OCI-M2 (cell line): Measurements from ENCODE around the gene SAMD11.
"Not testable (repeated sequence)": the region's sequence is repeated elsewhere in the genome, so short reads cannot be mapped to it uniquely, and the experiment has no call there.

Experiments used
- DNase-seq: peaks from one replicate; lab custom pipeline; 2025; ENCODE audit not compliant: unreplicated experiment; lab: John Stamatoyannopoulos, UW

The SAMD11 gene, protein sequence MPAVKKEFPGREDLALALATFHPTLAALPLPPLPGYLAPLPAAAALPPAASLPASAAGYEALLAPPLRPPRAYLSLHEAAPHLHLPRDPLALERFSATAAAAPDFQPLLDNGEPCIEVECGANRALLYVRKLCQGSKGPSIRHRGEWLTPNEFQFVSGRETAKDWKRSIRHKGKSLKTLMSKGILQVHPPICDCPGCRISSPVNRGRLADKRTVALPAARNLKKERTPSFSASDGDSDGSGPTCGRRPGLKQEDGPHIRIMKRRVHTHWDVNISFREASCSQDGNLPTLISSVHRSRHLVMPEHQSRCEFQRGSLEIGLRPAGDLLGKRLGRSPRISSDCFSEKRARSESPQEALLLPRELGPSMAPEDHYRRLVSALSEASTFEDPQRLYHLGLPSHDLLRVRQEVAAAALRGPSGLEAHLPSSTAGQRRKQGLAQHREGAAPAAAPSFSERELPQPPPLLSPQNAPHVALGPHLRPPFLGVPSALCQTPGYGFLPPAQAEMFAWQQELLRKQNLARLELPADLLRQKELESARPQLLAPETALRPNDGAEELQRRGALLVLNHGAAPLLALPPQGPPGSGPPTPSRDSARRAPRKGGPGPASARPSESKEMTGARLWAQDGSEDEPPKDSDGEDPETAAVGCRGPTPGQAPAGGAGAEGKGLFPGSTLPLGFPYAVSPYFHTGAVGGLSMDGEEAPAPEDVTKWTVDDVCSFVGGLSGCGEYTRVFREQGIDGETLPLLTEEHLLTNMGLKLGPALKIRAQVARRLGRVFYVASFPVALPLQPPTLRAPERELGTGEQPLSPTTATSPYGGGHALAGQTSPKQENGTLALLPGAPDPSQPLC

DNA sequence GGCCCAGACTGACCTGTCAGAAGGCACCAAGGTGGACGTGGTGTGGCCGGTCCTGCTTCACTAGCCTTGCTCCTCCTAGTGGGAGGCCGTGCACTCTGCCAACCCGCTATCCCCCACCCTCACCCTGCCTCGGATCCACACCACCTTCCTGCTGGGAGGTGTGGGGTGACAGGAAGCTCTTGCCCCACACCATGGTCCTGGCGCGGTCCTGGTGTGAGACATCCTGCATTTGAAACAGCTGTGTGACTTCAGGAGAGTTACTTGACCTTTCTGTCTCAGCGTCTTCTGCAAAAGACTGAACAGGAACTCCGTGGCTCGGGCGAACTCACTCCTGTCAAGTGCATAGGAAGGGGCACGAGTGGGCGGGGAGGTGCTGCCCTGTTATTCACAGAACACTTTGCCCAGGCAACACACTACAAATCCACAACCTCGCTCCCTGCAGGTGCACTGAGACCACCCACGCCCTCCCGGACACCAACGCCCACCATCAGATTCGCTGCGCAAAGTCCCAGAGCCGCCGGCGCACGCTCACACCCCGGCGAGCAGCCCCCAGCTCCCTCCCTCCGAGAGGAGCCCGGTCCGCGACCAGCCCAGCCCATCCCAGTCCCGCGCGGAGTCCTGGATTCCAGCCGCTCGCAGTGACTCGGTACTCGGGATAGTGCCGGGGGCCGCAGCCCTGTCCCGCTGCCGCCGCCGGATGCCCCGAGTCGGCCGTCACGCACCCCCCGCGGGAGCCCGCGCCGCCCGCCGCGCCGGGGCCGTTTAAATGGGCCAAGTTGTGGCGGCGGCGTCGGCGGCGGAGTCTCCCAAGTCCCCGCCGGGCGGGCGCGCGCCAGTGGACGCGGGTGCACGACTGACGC is at the start of gene SAMD11:
Gene SAMD11 (plus strand): TSS at position 793 of the 860 bp plus-strand sequence. CDS start 509 bp downstream, outside the sequence.
- DNase-seq, result no peak

DNA sequence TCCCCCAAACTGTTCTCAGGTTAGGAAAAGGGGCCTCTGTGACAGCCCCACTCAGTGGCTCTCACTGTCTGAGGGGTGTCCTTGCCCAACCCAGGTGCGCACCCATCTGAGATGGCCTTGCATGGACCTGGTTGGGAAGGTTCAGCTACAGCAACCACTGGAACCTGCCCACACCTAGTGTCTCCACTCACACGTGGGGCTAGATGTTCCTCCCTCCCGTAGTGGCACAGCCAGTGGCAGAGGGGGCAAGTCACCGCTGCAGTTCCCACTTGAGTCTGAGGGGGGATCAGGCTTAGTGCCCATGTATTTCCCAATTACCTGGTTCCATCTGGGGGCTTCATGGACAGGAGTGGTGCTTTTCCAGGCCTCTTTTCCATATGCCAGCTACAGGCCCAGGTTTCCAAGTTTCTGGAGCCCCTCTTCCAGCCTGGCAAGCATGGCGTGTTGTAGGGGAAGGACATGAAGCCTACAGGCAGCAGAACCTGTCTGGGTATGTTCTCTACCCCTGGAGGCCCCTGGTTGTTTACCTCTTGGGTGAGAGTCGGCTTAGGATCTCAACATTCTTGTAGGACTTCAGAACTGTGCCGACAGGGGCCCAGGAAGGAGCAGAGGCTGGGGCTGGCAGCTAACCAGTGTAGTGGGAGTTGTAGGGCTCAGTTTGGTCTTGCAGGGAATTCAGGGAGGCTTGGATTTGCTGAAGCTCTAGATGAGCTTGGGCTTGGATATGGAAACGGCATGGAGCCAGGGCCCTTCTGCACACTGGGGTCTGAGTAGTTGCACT is 47.1 kb upstream of the SAMD11 start:
- DNase-seq, result not testable (repeated sequence)

DNA sequence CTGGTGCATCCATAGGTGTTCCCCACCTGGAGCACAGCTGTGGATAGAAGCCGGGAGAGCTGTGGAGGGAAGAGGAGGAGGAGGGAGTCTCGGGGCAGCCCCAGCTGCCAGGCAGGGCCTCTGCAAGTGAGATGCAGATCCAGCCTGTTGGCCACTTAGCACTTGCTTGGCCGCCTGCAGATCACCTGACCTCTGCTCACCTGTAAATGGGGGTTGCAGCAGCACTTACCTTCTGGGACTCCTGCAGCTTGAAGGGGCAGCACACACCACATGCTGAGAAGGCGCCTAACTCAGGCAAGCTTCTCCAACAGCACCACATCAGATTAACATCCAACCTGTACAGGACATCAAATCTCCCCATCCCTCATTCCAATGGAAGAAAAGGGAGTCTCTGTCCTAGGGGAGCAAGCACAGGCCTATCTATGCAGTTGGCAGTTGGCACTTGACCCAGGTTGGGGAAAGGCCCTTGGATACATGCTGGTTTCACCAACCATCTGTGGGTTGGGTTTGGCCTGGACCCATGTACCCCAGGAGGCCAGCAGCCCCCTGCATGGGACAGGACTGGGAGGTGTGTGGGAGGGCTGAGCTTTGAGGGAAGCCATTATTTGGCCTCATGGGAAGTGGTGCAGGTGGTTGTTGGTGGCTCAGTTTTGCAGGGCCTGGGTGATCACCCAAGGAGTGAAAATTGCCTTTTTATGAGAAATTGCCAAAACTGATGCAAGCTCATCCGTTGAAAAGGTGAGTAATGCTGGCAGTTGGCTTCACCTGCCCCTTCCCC is 46.3 kb upstream of the SAMD11 start:
- DNase-seq, result not testable (repeated sequence)

- DNase-seq, result not testable (repeated sequence)
Observed at GRCh38 chr1:880511-880910, 43.2 kb upstream of the SAMD11 start.

- DNase-seq, result not testable (repeated sequence)
Observed at GRCh38 chr1:880915-881314, 42.8 kb upstream of the SAMD11 start.

DNA sequence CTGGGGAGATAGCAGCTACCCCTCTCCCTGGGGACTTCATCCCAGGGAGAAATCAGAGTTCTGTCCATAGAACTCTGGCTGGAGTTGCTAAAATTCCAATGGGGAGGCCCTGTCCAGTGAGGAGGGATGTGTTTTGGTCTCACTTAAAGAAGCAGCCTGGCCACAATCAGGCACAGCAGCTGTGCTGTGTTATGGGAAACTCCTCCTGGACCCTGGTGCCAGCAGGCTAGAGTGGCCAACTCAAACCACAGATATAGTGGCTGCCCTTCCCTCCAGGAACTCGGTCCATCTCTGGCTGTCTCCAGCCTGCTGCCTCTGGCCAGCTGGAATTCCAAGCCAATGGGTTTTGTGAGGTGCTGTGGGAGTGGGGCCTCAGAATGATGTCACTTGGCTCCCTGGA is 37.4 kb upstream of the SAMD11 start:
- no peak for DNase-seq

DNA sequence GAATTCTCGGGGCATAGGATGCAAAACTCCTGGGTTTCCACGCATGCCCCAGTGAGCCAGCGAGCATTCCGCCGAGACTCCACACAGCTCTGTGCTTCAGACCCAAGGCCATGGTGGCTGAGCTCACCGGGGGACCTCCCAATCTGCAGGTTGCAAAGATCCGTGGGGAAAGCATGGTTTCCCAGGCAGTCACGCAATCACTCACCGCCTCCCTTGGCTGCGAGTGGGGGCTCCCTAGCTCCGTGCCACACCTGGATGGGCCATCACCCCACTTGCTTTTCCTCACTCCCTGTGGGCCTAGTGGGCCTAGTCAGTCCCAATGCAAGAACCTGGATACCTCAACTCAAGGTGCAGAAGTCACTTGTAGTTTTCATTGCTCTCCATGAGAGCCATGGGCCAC is 37.0 kb upstream of the SAMD11 start:
- no peak for DNase-seq

GRCh38 chr1:888297-888696 is 35.4 kb upstream of the SAMD11 start:
- DNase-seq, result no peak

- not testable (repeated sequence) for DNase-seq
Observed at GRCh38 chr1:889774-890173, 33.9 kb upstream of the SAMD11 start.

DNA sequence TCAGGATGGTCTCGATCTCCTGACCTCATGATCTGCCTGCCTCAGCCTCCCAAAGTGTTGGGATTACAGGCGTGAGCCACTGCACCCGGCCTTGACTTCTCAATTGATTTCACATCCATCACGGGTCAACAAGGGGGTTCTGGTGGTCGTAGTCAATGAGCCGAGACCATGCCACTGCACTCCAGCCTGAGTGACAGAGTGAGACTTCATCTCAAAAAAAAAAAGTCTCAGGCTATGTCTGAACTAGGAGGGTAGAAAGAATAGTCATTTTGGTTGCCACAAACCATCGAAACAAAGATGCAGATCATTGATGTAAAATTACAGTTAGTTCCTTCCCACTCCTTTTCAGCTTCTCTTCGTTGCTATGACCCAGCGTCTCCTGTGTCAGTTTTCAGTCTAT is 33.5 kb upstream of the SAMD11 start:
- DNase-seq, result not testable (repeated sequence)

DNA sequence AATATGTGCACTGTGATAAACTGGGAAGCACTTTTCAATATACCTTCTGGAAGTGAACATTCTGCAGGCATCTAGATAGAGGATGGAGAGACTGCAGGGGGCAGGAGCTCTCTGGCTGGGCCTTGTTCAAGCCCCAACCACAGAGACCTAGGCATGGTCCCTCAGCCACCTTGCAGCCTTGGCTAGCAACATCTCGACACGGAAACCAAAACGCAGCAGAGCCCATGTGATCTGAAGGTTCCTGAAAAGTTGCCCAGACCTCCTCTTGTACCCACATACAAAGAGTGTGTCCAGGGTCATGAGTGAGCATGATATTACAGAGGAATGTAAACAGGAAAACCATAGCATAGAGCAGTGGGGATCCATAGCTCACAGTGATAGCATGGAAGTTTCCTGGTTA is 33.1 kb upstream of the SAMD11 start:
- no peak for DNase-seq

GRCh38 chr1:897226-897625 is 26.5 kb upstream of the SAMD11 start:
- DNase-seq, result no peak

DNA sequence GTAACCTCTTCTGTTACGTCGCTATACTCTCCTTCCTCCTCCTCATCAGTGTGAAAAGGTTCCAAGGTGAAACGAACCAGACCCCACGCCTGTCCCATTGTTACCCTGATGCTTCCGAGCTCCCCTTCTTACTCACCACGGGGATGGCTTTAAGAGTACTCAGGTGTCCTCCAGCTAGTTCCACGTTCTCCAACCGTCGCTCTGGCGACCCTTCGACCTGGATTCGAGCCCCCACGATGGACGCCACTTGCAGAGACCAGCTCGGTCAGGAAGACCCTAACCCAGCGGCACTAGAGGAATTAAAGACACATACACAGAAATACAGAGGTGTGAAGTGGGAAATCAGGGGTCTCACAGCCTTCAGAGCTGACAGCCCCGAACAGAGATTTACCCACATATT is 25.8 kb upstream of the SAMD11 start:
- not testable (repeated sequence) for DNase-seq

DNA sequence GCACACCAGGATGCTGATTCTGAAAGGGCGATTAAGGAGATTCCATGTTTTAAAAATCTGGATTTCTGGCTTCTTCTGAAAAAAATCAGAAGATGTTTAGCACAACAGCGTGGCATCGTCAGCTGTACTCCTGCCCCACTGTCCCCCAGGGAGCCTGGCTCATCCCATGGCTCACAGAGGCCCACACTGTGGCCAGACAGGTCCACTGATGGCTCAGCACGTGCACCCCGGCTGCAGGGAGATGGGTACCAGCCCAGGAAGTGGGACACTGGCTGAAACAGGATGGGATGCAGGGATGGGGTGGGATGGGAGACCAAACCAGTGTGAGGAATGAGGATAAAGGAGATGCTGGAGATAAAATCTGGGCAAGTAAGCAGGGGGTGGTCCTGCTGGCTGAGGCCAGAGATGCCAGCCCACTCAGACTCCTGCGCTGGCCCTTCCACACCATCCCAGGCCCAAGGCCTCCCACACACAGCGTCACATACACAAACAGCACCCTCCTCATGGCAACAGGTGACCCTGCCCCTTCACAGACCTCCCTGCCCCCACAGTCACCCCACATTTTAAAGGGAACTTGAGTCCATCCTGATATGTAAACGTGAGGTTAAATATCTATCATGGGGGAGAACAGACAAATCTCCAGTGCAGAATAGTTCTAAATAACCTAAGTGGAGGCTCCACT is 23.9 kb upstream of the SAMD11 start:
- DNase-seq, result no peak

DNA sequence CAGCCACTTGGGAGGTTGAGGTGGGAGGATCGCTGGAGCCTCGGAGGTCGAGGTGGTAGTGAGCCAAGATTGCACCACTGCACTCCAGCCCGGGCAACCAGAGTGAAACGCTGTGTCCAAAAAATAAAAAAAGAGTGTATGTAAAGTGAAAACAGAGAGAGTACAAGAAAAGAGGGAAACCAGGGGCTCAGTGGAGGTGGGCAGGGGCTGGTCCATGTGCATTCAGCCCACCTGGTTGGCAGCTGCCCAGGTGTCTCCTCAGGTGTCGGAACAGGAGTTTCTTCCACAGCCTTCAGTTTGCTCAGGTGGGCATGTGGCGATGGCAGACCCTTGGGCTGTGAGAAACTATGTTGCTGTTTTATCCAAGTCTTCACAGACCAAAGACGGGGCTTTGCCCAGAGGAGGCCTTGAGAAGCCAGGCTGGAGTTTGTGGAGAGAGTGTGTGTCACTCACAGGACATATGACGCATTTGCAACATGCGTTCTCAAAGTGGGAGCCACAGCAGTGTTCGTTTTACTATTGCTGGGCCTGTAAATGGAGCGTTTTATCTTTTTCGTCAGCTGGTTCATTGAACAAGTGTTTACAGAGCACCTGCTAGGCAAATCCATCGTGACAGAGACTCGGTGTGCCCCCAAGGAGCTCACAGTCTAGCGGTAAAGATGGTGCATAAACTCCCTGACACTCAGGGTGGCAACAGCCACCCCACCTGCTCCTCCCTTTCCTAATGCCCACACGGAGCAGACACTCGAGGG is 22.4 kb upstream of the SAMD11 start:
- DNase-seq, result no peak

DNA sequence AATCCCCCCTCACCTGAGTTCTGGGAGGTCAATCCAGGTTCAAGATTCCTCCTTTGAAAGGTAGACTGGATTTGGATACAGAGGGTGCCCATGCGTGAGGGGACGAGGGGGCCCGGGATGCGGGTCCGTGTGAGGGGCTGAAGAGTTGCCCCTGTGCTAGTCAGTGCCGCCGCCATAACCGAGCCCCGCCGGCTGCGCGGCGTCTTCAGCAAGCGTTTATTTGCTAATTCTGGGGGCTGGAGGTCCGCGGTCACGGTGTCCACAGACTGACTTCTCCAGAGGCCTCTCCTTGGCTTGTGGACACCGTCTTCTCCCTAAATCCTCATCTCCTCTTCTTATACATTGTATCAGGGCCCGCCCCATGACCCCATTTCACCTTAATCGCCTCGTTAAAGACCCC is 20.9 kb upstream of the SAMD11 start:
- DNase-seq, result no peak

- no peak for DNase-seq
Observed at GRCh38 chr1:903305-903704, 20.4 kb upstream of the SAMD11 start.

DNA sequence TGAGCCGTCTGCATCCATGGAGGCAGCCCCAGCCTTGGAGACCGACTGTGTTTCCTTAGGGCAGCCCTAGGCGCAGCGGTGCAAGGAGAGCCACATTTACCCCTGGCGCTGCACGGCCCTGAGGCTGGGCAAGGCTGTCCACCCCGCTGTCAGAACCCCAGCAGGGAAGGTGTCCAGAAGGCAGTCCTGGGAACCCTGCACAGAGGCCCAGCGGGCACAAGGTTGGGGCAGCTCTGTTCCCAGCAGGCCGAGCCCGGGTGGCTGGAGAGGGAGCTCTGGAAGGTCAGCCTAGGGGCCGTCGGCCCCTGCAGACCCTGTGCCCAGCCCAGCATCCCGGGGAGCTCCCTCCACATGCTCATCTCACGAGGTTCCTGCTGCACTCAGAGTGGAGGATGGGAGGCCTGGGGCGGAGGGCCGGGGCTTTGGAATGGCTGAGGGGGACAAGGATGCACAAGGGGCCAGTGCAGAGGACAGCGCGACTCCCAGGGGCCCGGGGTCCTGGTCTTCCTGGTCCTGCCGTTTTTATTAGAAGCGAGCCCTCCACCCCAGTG is 19.9 kb upstream of the SAMD11 start:
- DNase-seq, result no peak
